ENCODE results near the gene TULP4.
"Not testable (repeated sequence)": the region's sequence is repeated elsewhere in the genome, so short reads cannot be mapped to it uniquely, and the experiment has no call there.

Gene TULP4

DNA sequence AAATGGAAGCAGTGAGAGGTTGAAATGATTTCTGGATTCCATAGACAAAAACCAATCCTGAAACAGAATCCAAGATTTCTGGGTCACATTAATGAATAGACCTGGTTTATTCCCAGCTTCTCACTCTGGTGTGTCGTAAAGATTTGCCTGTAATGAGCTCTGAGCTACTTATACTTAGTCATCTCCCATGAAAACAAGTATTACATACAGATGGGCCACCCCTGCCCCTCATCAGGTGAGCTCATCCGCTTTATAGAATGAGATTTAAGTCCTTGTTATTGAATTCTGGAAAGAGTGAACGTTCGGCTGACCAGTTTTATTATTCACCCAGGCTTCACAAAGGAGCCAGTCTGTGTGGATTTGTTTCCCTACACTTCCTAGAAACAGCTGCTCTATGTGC lies 200.5 kb downstream of the TULP4 start:
- no peak for DNase-seq

DNA sequence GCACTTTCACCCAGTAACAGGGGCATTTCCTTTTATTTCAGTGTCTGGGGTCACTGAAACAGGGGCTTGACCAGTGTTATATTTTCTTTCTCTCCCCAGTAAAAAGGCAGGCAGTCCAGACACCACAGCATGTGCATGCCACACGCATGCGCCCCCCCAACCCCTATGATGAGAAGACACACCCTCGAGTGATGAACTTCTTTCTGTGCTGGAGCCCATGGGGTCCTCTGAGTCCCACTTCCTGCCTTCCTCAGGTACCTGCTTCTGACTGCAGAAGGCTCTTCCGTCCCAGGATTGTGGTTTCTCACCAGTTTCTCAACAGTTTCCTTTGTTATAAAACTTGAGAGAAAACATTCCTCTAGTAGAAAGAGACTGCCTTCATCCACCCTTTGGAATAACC lies 201.9 kb downstream of the TULP4 start:
- DNase-seq: no peak

DNA sequence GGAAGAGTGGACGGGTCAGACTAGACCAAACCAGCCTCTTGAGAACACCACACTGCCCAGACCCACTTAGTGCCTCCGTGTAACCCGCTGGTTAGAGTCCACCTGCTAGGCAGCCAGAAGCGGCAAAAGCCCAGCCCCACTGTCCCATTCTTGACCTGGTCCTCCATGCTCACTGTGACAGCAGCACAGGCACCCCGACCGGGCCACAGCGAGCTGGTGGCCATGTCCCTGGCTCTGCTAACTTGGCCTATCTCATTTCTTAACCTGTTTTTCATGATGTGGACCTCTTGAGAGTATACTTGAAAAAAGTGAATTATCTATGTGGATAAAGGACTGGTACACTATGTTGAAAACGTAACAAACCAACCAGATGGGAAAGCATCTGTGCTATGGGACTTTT lies 202.7 kb downstream of the TULP4 start:
- no peak for DNase-seq

DNA sequence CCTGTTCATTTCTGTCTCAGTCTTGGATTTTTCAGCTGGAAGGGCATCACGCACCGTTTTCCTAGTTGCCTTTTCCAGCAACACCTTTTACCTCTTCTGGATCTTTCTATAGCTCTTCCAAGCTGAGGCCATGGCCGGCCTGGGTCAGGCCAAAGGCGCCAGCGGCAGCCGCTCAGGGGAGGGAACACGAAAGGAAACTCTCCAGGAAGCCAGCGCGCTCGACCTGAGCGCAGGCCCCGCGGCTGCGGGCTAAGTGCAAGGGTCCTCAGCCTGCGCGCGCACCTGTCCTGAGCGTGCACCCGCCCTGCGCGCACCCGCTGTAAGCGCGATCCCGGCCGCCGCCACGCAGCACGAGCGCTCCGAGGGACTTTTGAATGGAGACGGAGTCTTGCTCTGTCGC lies 203.8 kb downstream of the TULP4 start:
- no peak for DNase-seq

DNA sequence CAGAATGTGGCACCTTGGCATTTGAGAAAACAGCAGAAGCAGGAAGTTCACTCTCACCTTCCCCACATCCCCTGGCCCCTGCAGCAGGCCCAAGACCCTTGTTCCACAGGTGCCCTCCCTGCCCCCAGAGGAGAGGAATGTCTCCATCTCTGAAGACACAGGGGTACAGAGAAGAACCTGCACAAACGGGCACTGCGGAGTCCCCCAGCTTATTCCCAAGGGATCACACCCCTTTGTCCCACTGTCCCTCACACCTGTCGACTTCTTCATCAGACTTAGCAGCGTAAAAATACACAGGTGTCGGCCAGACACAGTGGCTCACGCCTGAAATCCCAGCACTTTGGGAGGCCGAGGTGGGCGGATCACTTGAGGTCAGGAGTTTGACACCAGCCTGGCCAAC lies 204.8 kb downstream of the TULP4 start:
- no peak for DNase-seq

DNA sequence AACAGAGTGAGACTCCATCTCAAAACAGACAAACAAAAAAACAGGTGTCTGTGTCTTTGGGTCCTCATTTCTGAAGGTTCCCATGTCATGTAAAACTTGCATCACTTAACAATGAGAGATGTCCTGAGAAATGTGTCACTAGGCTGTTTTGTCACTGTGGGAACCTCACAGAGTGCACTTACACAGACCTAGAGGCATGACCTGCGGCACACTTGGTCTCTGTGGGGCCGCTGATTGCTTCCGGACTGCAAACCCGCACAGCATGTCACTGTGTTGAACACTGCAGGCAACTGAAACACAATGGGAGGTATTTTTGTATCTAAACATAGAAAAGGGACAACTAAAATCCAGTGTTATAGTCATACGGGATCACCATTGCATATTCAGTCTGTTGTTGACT lies 205.3 kb downstream of the TULP4 start:
- no peak for DNase-seq

DNA sequence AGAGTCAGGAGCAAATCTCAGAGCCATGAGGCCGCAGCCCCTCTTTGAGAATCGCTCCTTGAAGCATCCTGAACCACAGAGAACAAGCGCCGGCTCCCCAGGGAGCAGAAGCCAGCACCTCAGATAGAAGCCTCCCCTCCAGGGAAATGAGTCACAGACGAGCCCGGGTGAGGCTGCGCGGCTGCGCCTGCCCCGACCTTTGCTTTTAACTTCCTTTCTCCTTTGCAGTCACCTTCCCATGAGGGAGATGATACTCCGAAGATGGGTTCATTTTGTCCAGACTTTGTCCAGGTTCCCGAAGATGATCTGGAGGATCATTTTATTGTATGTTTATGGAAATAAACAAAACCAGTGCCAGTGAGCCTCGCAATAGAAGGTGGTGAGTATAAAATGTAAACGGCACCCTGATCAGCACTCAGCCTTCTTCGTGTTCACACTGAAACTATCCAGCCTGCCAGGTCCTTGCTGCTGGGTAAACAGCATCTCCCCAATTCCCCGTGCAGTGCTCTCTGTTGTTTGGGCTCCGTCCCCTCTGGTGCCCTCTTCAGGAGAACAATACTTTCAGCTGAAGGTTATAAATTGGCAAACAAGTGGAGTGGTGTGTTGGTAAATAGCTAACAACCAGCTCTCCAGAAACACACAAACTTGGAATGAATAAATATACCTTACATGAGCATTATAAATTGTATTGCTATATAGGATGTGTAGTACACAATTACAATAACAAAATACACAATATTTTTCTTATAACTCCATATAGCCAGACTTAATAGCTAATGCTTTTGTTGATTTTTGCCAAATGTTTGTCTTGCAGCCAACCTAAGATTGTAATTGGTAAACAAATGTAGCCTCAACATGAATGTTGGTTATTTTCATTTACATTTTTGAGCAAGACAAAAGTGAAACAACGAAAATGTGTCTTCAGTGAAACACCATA lies 206.2 kb downstream of the TULP4 start:
- peak in 1 of 2 donors; percentile 68 for DNase-seq

DNA sequence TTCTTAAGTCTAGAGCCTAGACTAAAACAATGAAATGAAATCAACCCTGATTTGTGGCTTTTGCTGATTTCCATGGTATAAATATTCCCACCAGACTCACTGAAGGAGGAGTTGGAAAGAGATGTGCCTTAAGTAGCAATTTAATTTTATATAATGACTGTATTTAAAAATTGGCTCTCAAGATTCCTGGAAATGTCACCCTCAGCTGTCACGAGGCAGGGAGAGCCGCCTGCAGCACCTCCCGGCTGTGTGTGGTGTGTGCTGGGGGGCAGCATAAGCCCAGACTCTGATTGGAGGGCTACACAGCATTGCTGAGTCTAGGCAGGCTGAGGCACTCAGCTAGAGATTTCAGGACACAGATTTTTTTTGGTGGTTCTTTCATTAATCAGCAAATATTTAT lies 207.0 kb downstream of the TULP4 start:
- DNase-seq: no peak

DNA sequence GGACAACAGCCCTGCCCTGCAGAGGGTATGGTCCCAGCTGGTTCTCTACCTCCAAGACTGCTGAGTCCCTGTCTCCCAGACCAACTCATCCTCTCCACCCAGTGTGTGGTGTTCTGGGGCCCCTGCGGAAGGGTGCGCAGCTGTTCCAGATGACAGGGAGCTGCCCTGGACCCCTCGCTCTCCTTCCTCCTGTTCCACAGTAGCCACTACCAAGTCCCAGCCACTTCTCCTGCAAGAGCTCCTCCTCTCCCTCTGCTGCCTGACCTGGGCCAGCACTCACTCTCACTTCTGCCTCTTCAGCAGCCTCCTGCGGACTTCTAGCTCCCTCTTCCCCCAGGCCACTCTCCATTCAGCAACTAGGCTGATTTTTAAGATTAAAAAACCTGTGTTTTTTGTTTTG lies 207.5 kb downstream of the TULP4 start:
- no peak for DNase-seq

DNA sequence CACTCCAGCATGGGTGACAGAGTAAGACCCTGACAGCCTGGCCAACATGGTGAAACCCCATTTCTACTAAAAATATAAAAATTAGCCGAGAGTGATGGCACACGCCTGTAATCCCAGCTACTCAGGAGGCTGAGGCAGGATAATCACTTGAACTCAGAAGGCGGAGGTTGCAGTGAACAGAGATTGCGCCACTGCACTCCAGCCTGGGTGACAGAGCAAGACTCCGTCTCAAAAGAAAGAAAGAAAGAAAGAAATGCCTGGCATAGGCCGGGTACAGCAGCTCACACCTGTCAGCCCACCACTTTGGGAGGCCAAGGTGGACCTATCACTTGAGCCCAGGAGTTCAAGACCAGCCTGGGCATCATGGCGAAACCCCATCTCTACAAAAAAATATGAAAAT lies 208.7 kb downstream of the TULP4 start:
- DNase-seq: not testable (repeated sequence)

DNA sequence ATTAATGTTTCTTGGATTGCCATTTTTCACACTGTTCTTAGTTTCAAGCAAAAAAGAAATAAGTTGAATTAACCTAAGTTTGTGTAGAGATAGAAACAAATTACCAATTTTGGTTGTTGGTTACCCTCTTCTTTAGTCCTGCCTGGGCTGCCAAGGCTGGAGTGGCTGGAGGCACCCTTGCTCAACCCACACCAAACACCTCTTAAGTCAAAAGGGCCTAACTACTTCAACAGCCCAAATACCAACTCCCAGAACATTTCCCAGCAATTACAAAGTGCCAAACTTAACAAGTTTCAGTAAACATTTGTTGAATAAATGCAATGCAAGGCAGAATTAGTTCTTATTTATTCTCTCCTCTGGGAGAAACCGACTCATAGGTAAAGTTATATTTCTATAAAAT lies 209.5 kb downstream of the TULP4 start:
- DNase-seq: no peak

DNA sequence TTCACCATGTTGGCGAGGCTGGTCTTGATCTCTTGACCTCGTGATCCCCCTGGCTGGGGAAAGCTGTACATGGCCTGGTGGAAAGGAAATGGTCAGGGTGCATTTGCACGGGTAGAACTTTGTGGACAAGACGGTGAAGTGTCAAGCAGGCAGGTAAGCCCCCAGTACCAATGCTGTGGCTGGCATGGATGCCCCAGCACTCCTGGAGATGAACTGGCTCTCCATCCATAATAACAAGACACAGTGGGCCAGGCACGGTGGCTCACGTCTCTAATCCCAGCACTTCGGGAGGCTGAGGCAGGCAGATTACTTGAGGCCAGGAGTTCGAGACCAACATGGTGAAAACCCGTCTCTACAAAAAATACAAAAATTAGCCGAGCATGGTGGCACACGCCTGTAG lies 210.4 kb downstream of the TULP4 start:
- DNase-seq: no peak

DNA sequence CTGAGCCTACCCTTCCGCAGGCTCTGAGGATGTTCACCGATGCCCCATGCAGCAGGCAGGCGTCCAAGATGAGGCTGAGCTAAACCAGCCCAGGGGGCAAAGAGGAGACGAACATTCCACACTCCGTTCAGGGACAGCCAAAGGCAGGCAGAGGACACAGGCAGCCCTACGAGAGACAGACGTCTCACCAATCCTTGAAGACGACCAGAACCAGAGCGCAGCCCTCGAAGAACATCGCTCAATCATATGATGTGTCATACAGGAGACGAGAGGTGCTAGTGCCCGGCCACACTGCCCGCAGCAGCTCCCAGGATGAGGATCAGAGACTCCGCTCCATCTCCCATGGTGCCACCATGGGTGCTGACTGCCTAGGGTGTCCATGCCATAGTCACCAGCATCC lies 212.0 kb downstream of the TULP4 start:
- no peak for DNase-seq

DNA sequence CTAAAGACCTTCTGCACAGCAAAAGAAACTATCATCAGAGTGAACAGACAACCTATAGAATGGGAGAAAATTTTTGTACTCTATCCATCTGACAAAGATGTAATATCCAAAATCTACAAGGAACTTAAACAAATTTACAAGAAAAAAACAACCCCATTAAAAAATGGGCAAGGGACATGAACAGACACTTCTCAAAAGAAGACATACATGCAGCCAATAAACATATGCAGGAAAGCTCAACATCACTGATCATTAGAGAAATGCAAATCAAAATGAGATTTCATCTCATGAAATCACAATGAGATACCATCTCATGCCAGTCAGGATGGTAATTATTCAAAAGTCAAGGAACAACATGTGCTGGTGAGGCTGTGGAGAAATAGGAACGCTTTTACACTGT lies 215.6 kb downstream of the TULP4 start:
- not testable (repeated sequence) for DNase-seq

DNA sequence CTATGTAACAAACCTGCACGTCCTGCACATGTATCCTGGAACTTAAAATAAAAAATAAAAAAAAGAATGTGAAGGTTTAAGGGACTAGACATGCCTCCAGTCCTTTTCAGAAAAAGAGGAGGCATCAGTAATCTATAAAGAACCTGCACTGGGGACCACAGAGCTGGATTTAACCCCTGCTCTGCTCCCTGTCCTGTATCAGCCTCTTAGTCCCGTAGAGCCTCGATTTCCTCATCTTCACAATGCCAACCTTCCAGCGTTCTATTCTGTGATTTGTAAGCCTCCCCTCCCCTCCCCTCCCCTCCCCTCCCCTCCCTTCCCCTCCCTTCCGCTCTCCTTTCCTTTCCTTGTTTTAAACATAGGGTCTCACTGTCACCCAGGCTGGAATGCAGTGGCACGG lies 216.6 kb downstream of the TULP4 start:
- no peak for DNase-seq

DNA sequence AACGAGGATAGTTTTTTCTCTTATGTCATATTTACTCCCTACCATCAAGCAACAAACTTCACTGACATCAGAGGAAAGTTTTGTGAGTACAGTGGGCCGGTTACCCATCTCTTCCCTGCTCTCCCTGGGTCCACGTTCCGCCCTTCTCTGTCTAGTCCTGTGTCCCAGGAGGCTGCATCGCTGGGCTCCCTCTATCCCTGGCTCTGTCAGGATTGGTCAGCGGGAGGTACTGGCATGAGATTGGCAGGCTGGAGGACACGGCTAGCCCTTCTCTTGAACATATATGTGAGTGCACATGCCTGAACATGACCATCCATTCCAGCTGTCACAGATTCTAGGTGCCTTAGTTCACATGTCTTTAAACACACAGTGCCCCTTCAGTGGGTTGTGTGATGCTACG lies 217.4 kb downstream of the TULP4 start:
- DNase-seq: no peak

DNA sequence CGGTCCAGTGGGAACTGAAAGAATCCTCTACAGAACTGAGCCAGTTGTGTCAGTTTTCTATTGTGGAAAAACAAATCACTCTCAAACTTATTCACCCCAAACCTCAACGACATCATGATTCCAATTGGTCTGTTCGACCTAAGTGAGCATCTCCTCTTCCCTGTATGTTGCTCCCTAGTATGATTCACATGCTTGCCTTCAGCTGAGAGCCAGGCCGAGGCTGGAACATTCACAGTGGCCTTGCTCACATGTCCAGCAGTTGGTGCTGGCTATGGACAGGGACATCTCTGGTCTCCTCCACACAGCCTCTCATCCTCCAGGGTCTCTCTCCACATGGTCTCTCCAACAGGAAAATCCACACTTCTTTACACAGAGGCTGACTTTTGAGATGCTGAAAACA lies 219.3 kb downstream of the TULP4 start:
- DNase-seq: no peak

DNA sequence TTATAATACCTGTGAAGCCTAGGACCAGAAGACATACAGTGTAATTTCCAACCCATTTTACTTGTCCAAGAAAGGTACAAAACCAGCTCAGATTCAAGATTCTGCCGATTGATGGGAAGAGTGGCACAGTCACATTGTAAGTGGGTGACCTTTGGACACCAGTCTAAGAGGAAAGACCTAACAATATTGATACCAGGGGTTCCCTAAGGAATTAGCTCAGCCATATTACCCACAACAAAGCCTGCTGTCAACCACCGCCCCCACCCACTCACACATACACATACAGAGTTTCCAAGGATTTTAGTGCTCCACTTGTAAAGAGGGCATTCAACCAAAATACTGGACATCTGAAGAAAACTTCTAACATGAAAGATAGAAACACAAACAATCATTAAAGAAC lies 219.7 kb downstream of the TULP4 start:
- no peak for DNase-seq

DNA sequence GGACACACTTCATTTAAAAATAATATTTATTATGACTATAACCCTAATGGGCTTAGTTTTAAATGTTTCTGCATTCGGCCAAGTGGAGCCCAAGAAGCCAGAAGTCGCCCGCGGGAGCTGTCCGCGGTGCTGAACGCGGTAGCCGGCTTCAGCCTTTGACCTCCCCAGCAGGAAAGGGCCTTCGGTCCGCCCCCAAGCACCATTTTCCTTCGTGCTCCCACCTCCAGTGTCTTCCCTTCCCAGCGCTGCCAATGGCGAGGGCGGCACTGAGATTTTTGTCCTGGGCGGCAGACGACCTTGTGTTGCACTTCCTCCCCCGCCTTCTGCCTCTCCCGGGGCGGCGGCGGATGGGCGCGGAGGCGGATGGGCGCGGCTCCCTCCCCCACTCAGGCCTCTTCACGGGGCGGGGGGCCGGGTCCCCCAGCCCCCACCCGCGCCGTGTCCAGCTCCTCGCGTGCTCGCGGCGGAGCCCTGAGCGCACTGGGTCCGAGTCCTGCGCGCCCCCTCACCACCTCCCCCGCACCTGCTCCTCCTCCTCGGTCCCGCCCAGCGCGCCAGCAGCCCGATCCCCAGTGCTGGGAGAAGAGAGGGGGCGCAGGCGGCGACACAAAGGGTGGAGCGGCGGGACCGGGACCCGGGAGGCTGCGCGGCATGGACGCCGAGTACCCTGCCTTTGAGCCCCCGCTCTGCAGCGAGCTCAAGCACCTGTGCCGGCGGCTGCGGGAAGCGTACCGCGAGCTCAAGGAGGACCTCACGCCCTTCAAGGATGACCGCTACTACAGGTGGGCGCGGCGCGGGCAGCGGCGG lies 224.0 kb downstream of the TULP4 start:
- DNase-seq: peak in 1 of 2 donors; percentile 8

DNA sequence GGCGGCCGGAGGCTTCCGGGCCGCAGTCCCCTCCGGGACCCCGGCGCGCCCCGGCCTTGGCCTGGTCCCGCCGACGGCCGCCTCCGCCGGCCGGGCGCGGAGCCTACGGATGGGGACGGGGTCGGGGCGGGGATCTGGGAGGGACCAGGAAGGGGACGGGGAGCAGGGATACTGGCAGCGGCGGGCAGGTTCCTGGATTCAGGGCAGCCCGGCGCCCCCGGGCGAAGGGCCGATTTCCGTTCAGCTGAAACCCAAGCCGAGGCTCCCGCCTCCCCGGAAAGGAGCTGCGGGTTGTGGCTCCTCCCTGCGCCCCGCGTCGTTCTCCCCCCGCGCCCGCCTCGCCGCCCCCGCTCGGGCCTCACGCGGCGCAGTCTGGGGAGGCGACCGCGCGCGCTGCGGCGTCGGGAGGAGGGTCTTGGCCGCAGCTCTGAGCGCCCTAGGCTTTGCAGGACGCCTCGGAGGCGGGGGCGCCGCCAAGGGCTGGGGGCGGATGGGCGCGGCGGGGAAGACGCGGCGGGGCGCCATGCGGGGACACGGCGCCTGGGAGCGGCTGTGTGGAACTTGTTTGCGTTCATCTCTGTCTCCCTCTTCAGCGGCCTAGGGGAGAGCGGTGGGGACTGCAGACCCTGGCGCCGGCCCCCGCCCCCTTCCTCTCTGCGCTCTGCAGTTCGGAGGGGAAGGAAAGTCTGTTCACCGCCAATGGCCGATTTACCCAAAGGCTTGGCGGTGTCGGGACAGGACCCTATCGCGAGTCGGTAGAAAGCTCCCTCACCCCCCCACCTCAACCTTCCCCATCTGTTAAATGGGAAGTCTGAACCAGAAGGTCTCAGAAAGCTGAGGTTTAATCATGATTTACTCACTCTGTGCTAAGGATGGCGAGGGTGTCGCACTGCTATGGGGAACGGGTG lies 224.9 kb downstream of the TULP4 start:
- DNase-seq: no peak

DNA sequence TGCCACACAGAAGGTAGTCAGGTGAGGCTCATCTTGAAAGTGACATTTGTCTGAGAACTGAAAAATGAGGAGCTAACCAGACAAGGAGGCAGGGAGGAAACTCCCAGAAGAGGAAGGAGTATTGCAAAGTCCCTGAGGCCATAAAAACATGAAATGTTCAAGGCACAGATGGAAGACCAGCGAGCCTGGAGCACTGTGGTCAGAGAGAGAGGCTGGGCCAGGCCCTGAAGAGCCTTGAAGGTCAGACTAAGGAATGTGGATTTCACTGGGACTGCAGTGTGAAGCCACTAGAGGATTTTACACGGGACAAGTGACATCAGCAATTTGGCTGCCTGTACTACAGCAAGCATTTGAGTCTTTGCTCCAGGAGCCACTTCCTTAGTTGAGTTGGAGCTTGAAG lies 226.5 kb downstream of the TULP4 start:
- DNase-seq: no peak

DNA sequence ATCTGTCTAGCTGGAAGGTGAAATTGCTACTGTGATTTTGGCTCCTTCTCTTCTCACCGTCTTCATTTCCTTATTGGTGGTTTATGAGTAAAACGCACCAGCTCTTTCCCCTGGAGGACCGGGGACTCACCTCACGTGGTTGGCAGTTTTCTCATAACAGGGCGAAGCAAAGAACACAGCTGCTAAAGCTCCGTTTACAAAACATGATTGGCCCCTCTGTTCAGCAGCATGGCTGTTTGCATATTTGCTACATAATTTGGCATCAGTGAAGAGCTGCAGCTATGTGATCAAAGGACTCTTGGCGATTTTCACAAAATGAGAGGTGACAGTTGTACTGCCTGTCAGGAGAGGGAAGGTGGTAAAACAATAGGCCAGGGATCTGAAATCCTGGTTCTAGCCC lies 227.1 kb downstream of the TULP4 start:
- no peak for DNase-seq

DNA sequence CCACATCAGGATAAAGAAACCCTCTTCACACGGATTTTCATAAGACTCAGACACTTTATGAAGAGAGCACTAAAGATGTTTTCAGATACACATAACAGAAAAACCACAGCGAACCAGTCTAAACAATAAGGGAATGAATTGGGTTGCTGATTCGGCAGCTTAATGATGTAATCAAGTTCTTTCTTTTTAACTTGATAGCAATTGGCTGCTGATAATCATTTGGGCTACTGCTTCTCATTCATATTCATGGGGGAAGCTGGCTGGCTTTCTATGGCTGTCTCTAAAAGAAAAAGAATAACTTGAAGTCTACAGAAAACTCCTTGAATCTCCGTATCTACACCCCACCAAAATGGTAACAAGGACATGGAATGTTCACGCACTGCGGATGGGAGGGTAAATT lies 227.6 kb downstream of the TULP4 start:
- DNase-seq: no peak
